ENCODE measurements around the gene EXTL2. TPM values are rescaled to one million over a fixed set of nuclear protein-coding genes. Genes with fewer than 3 reads are reported as not detected.

EXTL2 gene
- total and polyA plus RNA-seq, 2 donors (not counting 3 experiments of a cell fraction or from before 2014, with no cell fraction given): 19.4 to 30.7 TPM

DNA sequence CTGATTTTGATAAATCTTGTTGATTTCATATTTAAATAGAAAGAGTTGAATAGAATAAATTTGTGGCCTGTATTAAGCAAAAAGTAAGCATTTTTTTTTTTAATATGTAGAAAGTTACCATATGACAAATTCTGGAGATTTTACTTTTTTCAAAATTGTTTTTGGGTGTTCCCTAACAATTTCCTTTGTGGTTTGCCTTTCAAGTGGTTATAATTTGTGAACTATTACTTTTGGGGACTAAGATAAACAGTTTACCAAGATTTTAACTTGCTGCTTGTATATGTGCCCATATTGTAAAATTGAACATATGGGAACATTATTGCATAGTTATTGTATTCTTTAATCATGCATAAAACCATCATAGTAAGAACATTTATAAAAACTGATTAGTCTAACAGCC is 35.9 kb upstream of the EXTL2 start:
- Histone ChIP-seq H3K9ac (replicated peaks; ENCODE audit: extremely low read depth, insufficient read depth, low read length) (no peak overlapping the region), H3K4me2 (ENCODE audit: insufficient read depth, low read length) (no peak overlapping the region), H3K4me3 (replicated peaks in 1 of 3; ENCODE audit: insufficient read depth in 1 of 3, low read depth in 1 of 3, low read length in 3 of 3) (no peak overlapping the region), H3K79me2 (ENCODE audit: control insufficient read depth, insufficient read depth, low read length) (peaks cover 2% of the 10 kb centered on the region), H3K4me1 (ENCODE audit: control insufficient read depth, extremely low read depth, insufficient read depth, low read length) (no peaks in the 10 kb centered on the region), H3K9me1 (replicated peaks; ENCODE audit: control insufficient read depth, extremely low read depth, insufficient read depth, low read length) (no peaks in the 10 kb centered on the region), H2AFZ (ENCODE audit: low read depth, low read length) (no peak overlapping the region), H3K9me3 (replicated peaks; ENCODE audit: control insufficient read depth, insufficient read depth, low read length) (no peaks in the 10 kb centered on the region), H3K36me3 (ENCODE audit: control insufficient read depth in 2 of 2, extremely low read depth in 1 of 2, insufficient read depth in 2 of 2, low read length in 2 of 2) (peaks cover 0 to 4% of the 10 kb centered on the region in 2 experiments), H3K27ac (ENCODE audit: insufficient read depth, low read depth, low read length) (no peak overlapping the region), H4K20me1 (replicated peaks; ENCODE audit: control insufficient read depth, extremely low read depth, insufficient read depth, low read length) (no peaks in the 10 kb centered on the region), H3K27me3 (ENCODE audit: control insufficient read depth in 2 of 2, insufficient read depth in 2 of 2, low read length in 2 of 2) (no peaks in the 10 kb centered on the region)
- CTCF ChIA-PET: interaction anchor here (1.1 to 1.7 kb wide), 5 partner anchors 9 to 358 kb away, joined by 3 to 7 read pairs (median 4); no protein-coding TSS in a partner anchor
- no peak for FAIRE-seq
- TF ChIP-seq POLR2A (IDR thresholded peaks at IDR 0.05; ENCODE audit: low read depth, low read length) (no peak), EZH2 (IDR thresholded peaks at IDR 0.05; ENCODE audit: borderline replicate concordance, low read depth, low read length, severe bottlenecking) (no peak), POLR2AphosphoS5 (IDR thresholded peaks at IDR 0.05; ENCODE audit: insufficient read depth, low read depth, low read length) (no peak), GATA2 (IDR thresholded peaks at IDR 0.05; ENCODE audit: insufficient read depth, insufficient read length, low read depth, low read length) (no peak), JUN (IDR thresholded peaks at IDR 0.05; ENCODE audit: borderline replicate concordance, insufficient read depth, insufficient read length, low read depth) (no peak), MYC (IDR thresholded peaks at IDR 0.05; ENCODE audit: low read depth, low read length) (no peak), FOS (IDR thresholded peaks at IDR 0.05; ENCODE audit: borderline replicate concordance, insufficient read depth, low read length) (no peak)
- TF ChIP-seq, protein P1, sequence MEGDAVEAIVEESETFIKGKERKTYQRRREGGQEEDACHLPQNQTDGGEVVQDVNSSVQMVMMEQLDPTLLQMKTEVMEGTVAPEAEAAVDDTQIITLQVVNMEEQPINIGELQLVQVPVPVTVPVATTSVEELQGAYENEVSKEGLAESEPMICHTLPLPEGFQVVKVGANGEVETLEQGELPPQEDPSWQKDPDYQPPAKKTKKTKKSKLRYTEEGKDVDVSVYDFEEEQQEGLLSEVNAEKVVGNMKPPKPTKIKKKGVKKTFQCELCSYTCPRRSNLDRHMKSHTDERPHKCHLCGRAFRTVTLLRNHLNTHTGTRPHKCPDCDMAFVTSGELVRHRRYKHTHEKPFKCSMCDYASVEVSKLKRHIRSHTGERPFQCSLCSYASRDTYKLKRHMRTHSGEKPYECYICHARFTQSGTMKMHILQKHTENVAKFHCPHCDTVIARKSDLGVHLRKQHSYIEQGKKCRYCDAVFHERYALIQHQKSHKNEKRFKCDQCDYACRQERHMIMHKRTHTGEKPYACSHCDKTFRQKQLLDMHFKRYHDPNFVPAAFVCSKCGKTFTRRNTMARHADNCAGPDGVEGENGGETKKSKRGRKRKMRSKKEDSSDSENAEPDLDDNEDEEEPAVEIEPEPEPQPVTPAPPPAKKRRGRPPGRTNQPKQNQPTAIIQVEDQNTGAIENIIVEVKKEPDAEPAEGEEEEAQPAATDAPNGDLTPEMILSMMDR (IDR thresholded peaks at IDR 0.05; ENCODE audit: extremely low read depth in 1 of 2, insufficient read depth in 1 of 2, low read depth in 1 of 2, low read length in 2 of 2): no peak
- TF ChIP-seq, protein P2, sequence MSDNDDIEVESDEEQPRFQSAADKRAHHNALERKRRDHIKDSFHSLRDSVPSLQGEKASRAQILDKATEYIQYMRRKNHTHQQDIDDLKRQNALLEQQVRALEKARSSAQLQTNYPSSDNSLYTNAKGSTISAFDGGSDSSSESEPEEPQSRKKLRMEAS (IDR thresholded peaks at IDR 0.05; ENCODE audit: insufficient read depth, insufficient read length): no peak
- dilution Hi-C loops (cut with MboI; ENCODE audit: extremely low pct_ligation_motif_present, low sequenced_read_pairs) (no loop called here), intact Hi-C loops (cut with micrococcal nuclease) (no loop called here)
- POLR2A ChIA-PET: no interaction called here
- no TSS peak for BruUV-seq (replicated peaks)
- no peak for DNase-seq (ENCODE audit: low read depth, low spot score)

All from endothelial cell of umbilical vein (primary cell).